GM20431 (cell line): ENCODE results near the gene HIVEP3.

Experiments
- in situ Hi-C: fragments of 300-500 bp; cut with MseI, MboI; formaldehyde crosslinking; loops from one replicate; pipeline ENCODE4 v1.15.0; 2020; ENCODE audit warnings: low sequenced_read_pairs; ENCODE audit not compliant: unreplicated experiment

The HIVEP3 gene

GRCh38 chr1:41649396-41650027 lies 269.2 kb downstream of the HIVEP3 start:
- in situ Hi-C loops = loop anchor here (10.0 kb wide), 1 partner anchor 55 kb away; no protein-coding TSS in a partner anchor

DNA sequence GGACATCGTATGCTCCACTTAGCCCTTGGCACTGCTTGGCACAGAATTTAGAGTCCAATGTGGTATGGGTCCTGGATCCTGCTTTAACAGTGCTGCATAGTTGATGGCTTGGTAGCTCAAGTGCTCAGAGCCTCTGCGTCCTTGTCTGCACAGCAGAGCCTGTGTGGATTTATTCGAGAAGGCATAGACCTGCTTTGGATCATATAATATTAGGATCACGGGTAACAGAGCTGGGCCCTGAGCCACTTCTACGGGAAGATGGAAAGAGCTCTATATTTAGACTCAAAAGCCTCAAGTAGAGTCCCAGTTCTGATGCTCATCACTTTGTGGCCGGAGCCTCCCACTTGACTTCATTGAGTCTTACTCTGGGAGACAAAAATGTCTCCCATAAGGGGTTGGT lies 269.9 kb downstream of the HIVEP3 start:
- in situ Hi-C loops = no loop called here

GRCh38 chr1:41648230-41648629 lies 270.5 kb downstream of the HIVEP3 start:
- in situ Hi-C loops = no loop called here

DNA sequence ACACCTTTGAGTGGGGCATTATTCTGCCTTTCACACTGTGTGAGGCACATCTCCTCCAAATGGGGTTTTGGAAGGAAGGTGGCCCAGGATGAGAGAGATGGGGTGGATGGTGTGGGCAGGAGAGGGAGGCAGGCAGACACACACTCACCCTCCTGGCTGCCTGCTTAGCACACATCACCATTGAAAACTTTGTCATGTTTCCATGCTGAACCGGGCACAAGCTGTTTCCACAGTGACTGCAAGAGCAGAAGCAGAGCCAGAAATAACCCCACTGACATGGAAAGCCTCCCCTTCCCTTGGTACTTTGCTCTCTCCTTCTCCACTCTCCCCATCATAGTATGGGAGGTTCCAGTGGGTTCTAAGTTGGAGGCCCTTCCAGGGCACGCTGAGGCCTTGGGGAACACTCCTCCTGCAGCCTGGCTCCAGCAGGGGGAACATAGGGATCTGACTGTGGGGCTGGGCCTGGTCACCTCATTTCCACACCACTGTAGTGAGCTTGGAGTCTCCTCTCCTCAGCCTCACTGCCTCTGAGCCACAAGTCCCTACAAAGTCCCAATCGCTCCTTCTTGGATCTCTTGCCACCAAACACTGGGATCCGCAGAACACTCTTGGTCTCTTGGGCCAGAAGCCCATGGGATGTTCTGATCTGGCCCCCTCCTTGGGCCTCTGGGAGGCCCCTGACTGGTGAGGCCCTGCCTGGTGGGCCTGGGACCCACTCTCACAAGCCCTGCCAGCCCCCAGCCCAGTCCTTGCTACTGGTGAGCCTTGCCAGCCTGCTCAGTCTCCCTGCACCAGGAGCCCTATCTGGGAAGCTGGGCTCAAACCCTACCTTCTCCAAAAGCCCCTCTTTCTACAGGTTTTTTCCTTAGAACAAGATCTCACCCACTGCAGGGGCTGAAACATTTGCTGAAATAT lies 271.2 kb downstream of the HIVEP3 start:
- in situ Hi-C loops = no loop called here

- in situ Hi-C loops = no loop called here
Measured at GRCh38 chr1:41646186-41646585, 272.5 kb downstream of the HIVEP3 start.

DNA sequence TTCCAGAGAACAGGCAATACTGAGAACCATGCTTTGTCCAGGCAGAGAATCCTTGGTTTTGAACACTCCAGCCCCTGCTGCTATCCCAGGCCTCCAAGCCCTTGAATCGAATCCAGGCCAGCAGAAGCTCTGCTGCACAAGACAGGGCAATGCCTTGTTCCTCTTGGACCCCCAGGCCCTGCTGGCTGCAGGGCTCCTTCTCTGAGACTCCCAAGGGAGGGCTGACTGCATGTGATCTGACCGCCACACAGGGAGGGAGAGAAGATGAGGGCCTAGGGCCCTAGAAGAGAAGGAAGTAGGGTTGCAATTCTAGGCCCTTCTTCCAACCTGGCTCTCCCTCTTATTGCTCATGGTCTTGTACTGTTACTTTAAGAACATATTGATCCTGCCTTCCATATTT lies 273.7 kb downstream of the HIVEP3 start:
- in situ Hi-C loops = no loop called here

DNA sequence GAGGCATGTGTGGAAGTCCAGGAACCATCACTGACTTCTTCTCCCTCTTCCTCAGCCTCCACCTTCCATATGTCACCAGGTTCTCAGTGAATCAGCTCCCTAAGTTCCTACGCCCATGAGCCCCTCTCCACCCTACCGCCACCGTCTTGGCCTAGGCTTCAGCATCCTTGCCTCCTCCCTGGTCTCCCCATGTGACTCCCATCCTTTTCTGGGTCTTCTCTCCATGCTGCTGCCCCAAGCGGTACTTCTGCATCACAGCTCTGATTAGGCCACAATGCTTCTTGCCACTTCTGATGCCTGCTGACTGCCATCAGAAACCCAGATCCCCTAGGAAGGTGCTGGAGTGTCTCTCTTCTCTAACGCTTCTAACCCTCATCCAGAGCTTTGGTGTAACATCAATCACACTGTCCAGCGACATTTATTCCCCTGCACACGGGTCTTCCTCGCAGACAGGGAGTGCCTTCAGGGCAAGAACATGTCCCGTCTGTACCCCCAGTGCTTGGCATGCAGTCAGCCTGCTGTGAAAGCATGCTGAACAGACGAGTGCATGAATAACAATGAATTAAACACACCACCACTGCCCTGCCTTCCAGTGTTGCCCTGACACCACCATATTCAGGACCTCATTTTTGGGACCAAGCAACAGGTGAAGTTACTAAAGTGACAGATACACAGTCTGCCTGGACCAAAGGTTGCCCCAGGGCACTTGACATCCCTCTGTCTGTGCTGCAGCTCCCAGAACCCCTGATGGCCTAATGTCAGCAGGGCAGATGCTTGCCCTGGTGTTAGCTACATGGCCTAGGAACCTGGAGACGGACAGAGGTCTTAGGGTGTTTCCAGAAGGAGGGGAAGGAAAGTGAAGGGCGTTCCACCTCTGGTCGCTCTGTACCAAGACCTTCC lies 275.6 kb downstream of the HIVEP3 start:
- in situ Hi-C loops = no loop called here

GRCh38 chr1:41641941-41642527 lies 276.7 kb downstream of the HIVEP3 start:
- in situ Hi-C loops = no loop called here

GRCh38 chr1:41641475-41641814 lies 277.3 kb downstream of the HIVEP3 start:
- in situ Hi-C loops = no loop called here

GRCh38 chr1:41640756-41641474 lies 277.8 kb downstream of the HIVEP3 start:
- in situ Hi-C loops = no loop called here

- in situ Hi-C loops = no loop called here
Measured at GRCh38 chr1:41640141-41640751, 278.5 kb downstream of the HIVEP3 start.

DNA sequence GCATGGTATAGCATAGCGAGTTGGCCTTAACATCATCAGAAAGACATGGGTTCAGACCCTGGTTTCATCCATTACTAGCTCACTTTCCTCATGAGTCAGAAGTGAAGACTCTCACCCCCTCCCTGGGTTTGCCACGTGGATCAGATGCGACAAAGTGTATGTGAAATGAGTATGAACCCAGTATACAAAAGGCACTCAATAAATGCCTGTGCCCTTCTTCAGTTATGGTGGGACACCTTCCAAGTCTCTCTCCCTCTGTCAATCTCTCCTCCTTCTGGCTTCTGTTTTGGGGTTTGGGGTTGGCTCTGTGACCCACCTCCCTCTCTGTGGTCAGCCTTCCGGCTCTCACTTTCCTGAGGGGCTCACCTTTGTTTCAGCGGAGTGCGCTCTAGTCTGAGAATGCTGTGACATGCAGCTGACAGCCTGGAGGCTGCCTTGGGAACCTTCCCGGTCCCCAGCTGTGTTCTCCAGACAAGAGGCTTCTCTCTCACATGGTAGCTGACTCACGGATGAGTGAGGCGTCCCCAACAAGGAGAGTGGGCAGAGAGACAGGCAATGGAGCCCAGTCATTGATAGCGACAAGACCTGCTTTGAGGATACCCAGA lies 279.3 kb downstream of the HIVEP3 start:
- in situ Hi-C loops = no loop called here

DNA sequence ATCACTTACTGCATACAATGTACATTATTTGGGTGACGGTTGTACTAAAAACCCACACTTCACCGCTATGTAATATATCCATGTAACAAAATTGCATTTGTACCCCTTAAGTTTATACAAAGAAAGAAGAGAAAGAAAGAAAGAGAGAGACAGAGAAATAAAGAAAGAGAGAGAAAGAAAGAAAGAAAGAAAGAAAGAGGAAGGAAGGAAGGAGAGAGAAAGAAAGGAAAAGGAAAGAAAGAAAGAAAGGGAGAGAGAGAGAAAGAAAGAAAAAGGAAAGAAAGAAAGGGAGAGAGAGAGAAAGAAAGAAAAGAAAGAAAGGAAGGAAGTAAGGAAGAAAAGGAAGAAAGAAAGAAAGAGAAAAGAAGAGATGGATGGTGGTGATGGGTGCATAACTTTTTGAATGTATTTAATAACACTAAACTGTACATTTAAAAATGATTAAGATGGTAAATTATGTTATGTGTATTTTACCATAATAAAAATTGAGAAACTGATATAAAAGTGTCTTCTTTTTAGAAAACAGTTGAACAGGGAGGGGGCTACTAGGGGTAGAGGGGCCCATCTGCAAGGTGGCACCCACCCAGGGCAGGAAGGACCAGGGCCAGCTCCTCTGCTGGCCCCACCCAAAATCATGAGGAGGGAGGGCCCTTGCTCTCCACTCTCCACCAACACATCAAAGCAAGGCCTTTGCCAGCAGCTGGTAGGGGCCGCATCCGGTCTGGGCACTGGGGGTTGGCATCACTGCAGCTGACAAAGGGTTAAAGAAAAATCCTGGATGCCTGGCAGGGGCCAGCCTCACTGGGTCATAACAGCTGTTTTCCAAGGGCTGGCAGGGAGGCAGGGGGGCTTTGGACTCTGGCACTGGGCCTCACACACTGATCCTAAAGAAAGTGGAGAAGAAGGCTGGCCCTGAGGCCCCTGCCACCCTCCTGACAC lies 280.4 kb downstream of the HIVEP3 start:
- in situ Hi-C loops = no loop called here

- in situ Hi-C loops = no loop called here
Measured at GRCh38 chr1:41637367-41637766, 281.4 kb downstream of the HIVEP3 start.

- in situ Hi-C loops = no loop called here
Measured at GRCh38 chr1:41633764-41634163, 285.0 kb downstream of the HIVEP3 start.

GRCh38 chr1:41632781-41633575 lies 285.7 kb downstream of the HIVEP3 start:
- in situ Hi-C loops = no loop called here

GRCh38 chr1:41631971-41632370 lies 286.8 kb downstream of the HIVEP3 start:
- in situ Hi-C loops = no loop called here
